ENCODE results near the gene COL6A2. TPM values are rescaled to one million over a fixed set of nuclear protein-coding genes. Genes with fewer than 3 reads are reported as not detected.
A peak's percentile ranks its signal among the peaks of the same experiment; 100 is the strongest.

COL6A2 gene
- total RNA-seq, 2 donors from 2014 or later: 0.88 to 4.2 TPM

GRCh38 chr21:46089285-46089684, 8.6 kb upstream of the COL6A2 start:
- DNase-seq (ENCODE audit: low spot score): no peak
- ATAC-seq: no peak
- H3K4me3 Mint-ChIP-seq: no peak overlapping the region
- H3K27ac Mint-ChIP-seq: no peak overlapping the region
- peaks cover 11% of the 10 kb centered on the region for H3K36me3 Mint-ChIP-seq
- peaks cover 18% of the 10 kb centered on the region for H3K9me3 Mint-ChIP-seq
- H3K27me3 Mint-ChIP-seq: peaks cover 12 to 18% of the 10 kb centered on the region in 2 donors
- peaks cover 5 to 7% of the 10 kb centered on the region in 2 donors for H3K4me1 Mint-ChIP-seq (ENCODE audit: low read depth in 2 of 2)

DNA sequence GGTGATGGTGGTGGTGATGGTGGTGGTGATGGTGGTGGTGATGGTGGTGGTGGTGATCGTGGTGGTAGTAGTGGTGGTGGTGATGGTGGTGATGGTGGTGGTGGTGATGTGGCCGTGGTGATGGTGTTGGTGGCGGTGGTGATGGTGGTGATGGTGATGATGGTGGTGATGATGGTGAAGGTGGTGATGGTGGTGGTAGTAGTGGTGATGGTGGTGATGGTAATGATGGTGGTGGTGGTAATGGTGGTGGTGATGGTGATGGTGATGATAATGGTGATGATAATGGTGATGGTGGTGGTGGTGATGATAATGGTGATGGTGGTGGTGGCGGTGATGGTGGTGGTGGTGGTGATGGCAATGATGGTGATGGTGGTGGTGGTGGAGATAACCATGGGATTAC, 6.8 kb upstream of the COL6A2 start:
- ATAC-seq (no peak), DNase-seq (ENCODE audit: low spot score) (no peak)
- Mint-ChIP-seq H3K27ac (no peak overlapping the region), H3K36me3 (peaks cover 11% of the 10 kb centered on the region), H3K9me3 (peaks cover 18% of the 10 kb centered on the region), H3K27me3 (peaks cover 14 to 18% of the 10 kb centered on the region in 2 donors), H3K4me3 (no peak overlapping the region), H3K4me1 (ENCODE audit: low read depth in 2 of 2) (peaks cover 5 to 7% of the 10 kb centered on the region in 2 donors)

- no peak overlapping the region for H3K4me3 Mint-ChIP-seq
- H3K27me3 Mint-ChIP-seq: peaks cover 13 to 23% of the 10 kb centered on the region in 2 donors
- H3K27ac Mint-ChIP-seq: no peak overlapping the region
- peaks cover 11% of the 10 kb centered on the region for H3K36me3 Mint-ChIP-seq
- H3K4me1 Mint-ChIP-seq (ENCODE audit: low read depth in 2 of 2): peaks cover 5 to 7% of the 10 kb centered on the region in 2 donors
- ATAC-seq (no peak), DNase-seq (ENCODE audit: low spot score) (peak; percentile 20)
- H3K9me3 Mint-ChIP-seq: peaks cover 18% of the 10 kb centered on the region
Observed at GRCh38 chr21:46091631-46092025, 6.3 kb upstream of the COL6A2 start.

DNA sequence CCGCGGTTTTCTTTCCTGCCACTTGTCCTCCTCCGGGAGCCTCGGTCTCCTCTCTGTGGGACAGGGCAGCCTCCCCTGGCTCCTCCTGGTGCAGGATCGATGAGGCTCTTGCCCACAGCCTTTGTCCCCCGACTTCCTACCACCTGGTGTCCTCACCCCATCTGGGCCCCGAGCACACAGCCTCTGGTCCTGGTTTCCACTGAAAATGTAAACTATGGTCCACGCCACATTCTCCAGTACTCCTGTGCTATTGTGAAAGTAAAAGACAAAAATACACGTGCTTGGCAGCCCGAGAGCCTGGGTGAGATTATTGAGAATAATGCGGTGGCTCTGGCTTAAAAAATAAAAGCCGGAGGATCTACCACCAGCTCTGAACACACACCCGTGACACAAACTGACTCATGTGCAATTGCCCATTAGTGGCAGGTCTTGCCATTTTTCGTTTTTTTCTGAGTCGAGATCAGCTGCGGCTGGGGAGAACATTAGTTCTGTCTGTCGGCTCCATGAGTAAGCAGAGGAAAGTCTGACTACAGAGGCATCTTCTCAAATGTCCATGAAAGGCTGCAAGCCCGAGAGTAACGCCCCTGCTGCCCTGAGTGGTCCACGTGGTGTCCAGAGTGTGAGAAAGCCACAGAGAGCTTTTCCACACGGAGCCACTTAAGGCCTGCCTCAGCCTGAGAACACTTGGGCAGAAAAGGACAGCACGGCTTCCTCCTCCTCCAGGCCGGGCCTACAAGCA, 5.7 kb upstream of the COL6A2 start:
- Mint-ChIP-seq H3K27me3 (peaks cover 13 to 24% of the 10 kb centered on the region in 2 donors), H3K9me3 (peaks cover 14% of the 10 kb centered on the region), H3K4me1 (ENCODE audit: low read depth in 2 of 2) (peaks cover 7 to 10% of the 10 kb centered on the region in 2 donors), H3K4me3 (no peak overlapping the region), H3K27ac (no peak overlapping the region), H3K36me3 (peaks cover 11% of the 10 kb centered on the region)
- ATAC-seq (no peak), DNase-seq (ENCODE audit: low spot score) (peak; percentile 53)

GRCh38 chr21:46092811-46093667, 4.9 kb upstream of the COL6A2 start:
- Mint-ChIP-seq H3K27me3 (peaks cover 10 to 17% of the 10 kb centered on the region in 2 donors), H3K27ac (no peak overlapping the region), H3K4me3 (no peak overlapping the region), H3K4me1 (ENCODE audit: low read depth in 2 of 2) (peaks cover 7 to 10% of the 10 kb centered on the region in 2 donors), H3K9me3 (peaks cover 14% of the 10 kb centered on the region), H3K36me3 (peaks cover 9% of the 10 kb centered on the region)
- DNase-seq (ENCODE audit: low spot score) (peak; percentile 49), ATAC-seq (no peak)

DNA sequence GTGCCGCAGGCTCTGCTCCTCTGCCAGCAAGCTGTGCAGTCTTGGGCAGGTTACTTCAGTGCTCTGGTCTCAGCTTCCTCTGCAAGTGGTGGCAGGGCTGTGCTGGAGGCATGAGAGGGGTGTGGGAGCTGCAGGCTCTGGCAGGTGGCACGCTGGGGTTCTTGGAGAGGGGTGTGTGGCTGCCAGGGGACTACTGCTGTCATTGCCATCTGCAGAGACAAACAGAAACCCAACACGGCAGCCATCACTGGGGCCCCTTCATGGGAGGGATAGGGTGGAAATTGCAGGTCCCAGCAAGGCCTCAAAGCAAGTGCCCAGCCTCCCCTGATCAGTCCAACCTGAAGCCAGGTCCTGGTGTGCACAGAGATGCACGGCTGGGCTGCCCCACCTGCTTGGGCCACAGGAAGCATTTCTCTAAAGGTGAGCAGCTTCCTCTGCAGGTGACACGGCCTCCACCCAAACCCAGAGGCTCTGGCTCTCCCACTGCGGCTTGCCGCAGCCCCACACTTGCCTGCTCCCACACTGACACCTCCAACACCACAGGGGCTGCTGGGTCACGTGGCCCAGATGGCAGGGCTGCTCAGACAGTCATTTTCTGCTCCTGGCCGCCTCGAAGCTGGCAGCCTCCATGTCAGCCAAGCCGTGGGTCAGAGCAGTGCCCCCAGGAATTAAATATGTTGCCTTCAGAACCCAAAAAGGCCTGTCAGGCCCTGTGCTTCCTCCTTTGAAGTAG, 4.1 kb upstream of the COL6A2 start:
- Mint-ChIP-seq H3K36me3 (peaks cover 4% of the 10 kb centered on the region), H3K27ac (no peak overlapping the region), H3K9me3 (peaks cover 10% of the 10 kb centered on the region), H3K4me3 (no peak overlapping the region), H3K4me1 (ENCODE audit: low read depth in 2 of 2) (peaks cover 7 to 10% of the 10 kb centered on the region in 2 donors), H3K27me3 (peaks cover 6 to 12% of the 10 kb centered on the region in 2 donors)
- no peak for ATAC-seq
- peak; percentile 22 for DNase-seq (ENCODE audit: low spot score)

DNA sequence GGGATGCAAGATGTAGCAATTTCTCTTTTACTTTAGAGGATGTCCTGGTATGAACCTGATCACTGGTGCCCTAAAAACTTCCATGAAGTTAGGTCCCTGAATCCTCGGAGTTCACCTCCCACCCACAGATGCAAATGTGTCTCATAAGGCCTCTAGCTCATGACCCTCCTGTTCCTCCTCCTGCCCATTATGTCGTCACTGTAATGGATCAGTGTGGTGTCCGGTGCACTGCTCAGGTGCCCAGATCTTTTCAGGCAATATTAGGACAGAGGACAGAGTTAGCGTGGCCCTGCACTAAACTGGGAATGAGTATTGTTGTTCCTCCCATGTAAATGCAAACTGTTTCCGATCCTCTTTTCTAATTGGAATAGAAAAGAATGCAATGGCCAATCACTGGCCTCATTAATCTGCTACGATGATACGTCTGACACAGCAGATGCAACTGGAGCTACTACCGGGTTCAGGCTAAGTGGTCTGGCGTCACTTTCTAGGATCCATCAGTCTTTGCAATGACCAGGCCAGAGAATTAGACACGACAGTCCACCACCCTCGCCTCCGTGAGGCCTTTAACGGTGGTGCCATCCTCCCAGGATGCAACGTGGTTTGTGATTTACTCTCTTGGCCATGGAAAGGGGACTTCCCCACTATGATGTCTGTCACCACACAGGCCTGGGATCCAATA, 3.4 kb upstream of the COL6A2 start:
- peaks cover 4% of the 10 kb centered on the region for H3K36me3 Mint-ChIP-seq
- peaks cover 10% of the 10 kb centered on the region for H3K9me3 Mint-ChIP-seq
- peaks cover 6 to 12% of the 10 kb centered on the region in 2 donors for H3K27me3 Mint-ChIP-seq
- DNase-seq (ENCODE audit: low spot score): peak; percentile 51
- no peak for ATAC-seq
- H3K4me3 Mint-ChIP-seq: no peak overlapping the region
- H3K4me1 Mint-ChIP-seq (ENCODE audit: low read depth in 2 of 2): peaks cover 7 to 10% of the 10 kb centered on the region in 2 donors
- no peak overlapping the region for H3K27ac Mint-ChIP-seq

GRCh38 chr21:46095083-46095719, 2.7 kb upstream of the COL6A2 start:
- Mint-ChIP-seq H3K4me3 (no peak overlapping the region), H3K4me1 (ENCODE audit: low read depth in 2 of 2) (peaks cover 7 to 10% of the 10 kb centered on the region in 2 donors), H3K27me3 (peaks cover 9 to 17% of the 10 kb centered on the region in 2 donors), H3K9me3 (peaks cover 9% of the 10 kb centered on the region), H3K27ac (no peak overlapping the region), H3K36me3 (peaks cover 4% of the 10 kb centered on the region)
- DNase-seq (ENCODE audit: low spot score): no peak
- ATAC-seq: no peak

- Mint-ChIP-seq H3K9me3 (peaks cover 3% of the 10 kb centered on the region), H3K36me3 (peaks cover 4% of the 10 kb centered on the region), H3K27ac (no peak overlapping the region), H3K4me1 (ENCODE audit: low read depth in 2 of 2) (peaks cover 8 to 14% of the 10 kb centered on the region in 2 donors), H3K27me3 (peaks cover 16 to 25% of the 10 kb centered on the region in 2 donors), H3K4me3 (peak overlapping the region; percentile 59)
- no peak for ATAC-seq
- DNase-seq (ENCODE audit: low spot score): no peak
Observed at GRCh38 chr21:46095814-46096595, 1.9 kb upstream of the COL6A2 start.

DNA sequence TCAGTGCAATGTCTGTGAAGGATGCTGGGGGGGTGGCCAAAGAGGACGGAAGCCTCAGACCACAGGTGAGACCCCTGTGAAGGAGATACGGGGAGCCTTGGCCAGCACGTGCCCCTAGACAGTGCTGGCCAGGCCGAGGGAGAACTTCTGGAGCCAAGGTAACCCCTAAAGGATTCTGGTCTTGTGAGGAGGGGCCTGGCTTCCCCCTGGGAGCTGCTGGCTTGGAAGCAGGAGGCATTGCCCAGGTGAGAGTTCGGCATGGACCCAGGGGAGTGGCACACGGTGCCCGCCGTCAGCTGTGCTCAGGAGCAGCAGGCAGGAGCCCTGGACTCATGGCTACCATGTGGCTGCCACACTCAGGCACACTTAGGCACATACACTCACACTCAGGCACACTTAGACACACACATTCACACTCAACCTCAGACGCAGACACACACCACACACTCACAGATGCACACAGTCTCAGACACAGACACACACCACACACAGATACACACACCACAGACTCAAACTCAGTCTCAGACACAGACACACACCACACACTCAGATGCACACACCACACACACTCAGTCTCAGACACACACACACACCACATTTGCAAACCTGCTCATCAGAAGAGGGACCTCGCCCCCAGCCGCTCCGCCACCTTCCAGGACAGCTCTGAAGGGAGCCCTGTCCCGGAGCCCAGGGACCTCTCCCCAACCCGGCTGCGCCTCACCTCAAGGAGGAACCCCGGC, 1.1 kb upstream of the COL6A2 start:
- Mint-ChIP-seq H3K9me3 (no peaks in the 10 kb centered on the region), H3K4me1 (ENCODE audit: low read depth in 2 of 2) (peaks cover 5 to 11% of the 10 kb centered on the region in 2 donors), H3K4me3 (peak overlapping the region; percentile 59), H3K27ac (no peak overlapping the region), H3K27me3 (peaks cover 17 to 32% of the 10 kb centered on the region in 2 donors), H3K36me3 (no peaks in the 10 kb centered on the region)
- DNase-seq (ENCODE audit: low spot score): peak; percentile 57
- ATAC-seq: no peak

DNA sequence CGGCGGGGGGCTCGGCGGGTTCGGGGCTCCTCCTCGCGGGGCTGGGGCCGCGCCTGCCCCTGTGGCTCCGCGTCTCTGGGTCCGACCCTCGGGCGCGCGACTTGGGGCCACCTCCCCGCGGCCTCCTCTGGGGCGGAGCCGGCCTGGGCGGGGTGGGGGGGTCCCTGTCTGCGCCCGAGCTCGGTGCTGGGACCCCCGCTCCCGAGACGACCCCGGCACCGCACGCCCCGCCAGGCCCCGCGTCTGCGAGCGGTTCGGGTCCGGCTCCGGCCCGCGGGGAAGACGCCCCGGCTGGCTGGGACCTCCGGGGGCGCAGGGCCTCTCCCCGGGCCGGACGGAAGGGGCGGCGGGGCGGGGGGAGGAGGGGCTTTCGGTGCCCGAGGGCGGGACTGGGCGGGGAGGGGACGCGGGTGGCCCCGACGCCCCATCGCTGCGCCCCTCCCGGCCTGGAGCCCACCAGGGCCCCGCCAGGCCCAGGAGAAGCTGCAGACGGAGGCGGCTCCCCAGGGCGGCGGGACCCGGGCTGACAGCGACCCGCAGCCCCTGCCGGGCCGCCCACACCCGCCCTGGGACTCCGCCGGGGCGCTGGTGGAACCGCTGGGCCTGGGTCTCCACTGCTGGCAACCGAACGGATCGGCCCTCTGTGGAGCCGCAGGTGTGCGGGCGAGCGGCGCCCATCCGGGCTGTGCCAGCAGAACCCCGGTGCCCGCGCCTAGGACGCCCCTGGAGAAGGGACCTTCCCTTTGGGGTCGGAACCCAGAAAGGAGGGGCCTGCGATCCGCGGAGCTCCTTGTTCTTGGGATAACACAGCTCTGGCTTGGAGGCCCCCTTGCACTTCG, 610 bp downstream of the COL6A2 start:
- H3K27me3 Mint-ChIP-seq: peaks cover 28 to 50% of the 10 kb centered on the region in 2 donors
- H3K9me3 Mint-ChIP-seq: peaks cover 7% of the 10 kb centered on the region
- ATAC-seq: peak; percentile 52
- DNase-seq (ENCODE audit: low spot score): peak; percentile 48
- peaks cover 14% of the 10 kb centered on the region for H3K36me3 Mint-ChIP-seq
- H3K4me1 Mint-ChIP-seq (ENCODE audit: low read depth in 2 of 2): peaks cover 5 to 11% of the 10 kb centered on the region in 2 donors
- H3K4me3 Mint-ChIP-seq: peak overlapping the region; percentile 38
- H3K27ac Mint-ChIP-seq: no peak overlapping the region
